MV-4-11 (cell line): Measurements from ENCODE around the gene STX1A.

ENCODE experiments used
- DNase-seq: peaks from one replicate; lab custom pipeline; 2025; lab: John Stamatoyannopoulos, UW

The STX1A gene

DNA sequence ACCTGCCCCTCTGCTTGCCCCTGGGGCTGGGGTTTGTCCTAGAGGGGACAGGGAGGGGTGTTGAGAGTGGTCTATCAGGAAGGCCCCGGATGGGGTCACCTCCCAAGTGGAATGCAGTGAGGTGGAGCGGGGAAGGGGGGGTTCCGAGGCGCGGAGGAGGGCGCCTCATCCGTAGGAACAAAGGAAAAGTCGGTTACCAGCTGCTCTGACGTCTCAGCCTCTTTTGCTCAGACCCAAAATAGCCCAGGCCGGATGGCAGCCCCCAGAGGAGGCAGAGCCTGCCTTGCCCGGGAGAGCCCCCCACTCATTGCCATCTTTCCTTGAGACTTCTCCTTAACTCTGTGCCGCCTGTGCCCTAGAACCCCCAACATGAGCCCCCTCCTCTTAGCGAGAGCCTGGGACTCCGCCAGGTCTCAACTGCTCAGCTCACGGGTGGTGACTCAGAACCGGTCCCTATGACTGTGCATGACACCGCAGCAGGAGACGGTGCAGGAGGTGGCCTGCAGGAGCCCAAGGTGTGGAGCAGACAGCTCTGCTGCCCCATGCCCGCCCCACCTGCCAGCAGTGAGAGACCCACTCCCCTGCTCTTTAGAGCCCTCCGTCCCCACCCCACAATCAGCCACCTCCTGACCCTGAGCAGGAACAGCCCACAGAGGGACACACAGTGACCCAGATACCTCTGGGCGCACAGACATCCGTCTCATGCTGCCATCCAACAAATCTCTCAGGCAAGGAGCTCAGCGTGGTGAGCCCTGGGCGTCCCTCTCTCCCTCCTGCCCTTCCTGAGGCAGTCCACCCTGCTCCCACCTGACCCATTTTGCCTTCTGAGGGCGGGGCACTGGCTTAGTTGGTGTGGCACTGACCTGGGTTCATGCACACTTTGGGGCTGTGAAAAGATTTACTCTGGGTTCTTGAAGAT, 13.1 kb downstream of the STX1A start:
- DNase-seq, result no peak

DNA sequence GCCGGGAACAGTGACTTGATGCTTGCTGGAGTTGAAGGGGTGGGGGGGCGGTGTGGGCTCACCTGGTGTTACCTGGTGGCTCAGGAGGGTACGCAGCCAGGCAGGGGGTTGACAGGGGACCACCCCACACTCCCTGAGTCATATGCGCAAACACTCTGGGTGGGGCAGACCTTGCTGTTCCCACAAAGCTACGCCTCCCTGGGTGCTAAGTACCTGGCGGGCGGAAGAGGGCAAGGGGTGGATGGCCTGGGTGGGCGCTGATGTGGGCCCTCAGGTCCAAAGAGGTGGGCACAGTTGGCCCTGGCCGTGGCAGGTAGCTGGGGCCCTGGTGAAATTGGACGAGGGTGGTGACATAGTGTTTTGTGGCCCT, 13.9 kb downstream of the STX1A start:
- no peak for DNase-seq

DNA sequence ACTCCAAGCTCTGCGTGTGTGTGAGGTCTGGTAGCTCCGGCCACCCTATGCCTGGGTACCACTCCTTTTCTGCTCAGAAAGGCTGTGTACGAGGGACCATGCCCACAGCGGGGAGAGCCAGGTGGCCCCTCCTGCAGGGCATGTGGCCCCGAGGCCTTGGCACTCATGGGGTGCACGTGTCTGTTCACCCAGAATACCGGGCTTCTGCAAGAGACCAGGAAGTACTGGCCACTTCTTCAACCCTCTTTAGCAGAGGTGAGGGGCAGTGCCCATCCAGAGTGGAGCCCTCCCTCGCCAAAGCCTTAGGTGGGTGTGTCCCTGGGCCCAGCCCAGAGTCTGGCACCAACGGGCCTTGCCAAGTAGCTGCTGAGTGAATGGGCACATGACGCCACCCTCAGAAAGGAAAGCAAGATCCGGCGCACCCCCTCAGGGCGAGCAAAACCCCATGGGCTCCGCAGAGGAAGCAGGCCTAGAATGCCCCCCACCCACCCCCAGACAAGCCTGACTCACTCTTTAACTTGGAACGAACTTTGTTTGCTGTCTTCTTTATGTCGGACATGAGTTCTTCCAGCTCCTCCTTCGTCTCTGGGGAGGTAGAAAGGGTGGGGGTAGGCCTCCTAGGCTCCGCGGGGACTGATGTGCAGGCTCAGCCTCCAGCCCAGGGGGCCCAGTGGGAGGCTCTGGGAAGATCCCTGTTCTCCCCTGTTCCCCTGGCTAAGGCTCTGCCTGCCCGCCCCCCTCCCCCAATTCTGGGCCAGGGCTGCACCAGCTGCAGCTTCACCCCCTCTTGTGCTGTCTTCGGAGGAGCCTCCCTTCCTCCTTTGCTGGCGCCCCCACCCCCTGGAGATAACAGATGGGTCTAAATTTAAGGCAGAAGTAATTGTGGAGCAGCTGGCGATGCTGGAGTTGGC, 14.6 kb downstream of the STX1A start:
- DNase-seq, result no peak

DNA sequence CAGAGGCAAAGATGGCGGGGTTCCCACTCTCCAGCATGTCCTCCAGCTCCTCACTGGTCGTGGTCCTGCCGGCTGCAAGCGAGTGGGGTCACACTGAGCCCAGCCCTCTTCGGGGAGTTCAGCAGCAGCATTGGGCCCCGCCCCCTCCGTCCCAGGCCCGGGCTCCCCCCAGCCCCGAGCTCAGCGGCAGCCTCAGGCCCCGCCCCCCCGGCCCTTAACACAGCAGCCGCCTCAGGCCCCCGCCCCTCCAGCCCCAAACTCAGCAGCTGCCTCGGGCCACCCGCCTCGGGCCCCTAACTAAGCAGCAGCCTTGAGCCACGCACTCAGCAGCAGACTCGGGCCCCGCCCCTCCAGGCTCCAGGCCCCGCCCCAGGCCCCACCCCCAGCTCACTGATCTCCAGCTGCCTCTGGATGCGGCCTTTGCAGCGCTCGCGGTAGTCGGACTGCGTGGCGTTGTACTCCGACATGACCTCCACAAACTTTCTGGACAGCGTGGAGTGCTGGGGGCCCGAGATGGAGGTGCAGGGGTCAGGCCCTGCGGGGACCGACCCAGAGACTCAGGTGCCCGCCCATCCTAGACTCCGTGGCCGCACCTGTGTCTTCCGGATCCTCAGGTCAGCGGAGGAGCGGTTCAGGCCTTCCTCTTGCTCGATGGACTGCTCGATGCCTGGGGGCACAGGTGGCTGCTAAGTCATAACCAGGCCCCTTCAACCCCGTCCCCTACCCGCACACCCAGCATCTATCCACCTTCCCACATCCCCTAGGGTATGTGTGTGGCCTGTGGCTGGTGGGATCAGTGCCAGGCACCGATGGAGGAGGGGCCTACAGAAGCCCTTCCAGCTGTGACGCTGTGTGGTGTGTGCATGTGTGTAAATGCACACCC, 15.5 kb downstream of the STX1A start:
- DNase-seq, result no peak

DNA sequence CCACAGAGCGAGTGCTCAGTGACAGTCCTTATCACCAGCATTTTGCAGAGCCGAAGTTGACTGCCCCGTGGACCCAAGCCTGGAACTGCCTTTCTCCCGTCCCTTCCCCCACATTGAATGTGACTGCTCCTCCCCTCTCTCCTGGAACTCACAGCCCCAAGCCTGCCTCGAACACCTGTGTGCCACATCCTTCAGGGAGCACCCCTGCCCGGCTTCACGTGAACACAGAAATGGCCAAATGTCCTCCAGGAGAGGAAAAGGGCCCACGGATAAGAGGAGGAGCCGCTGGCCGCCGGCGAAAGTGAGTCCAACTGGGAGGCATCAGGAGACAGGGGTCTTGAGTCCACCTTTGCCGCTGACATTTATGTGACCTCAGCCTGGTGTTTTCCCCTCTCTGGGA, 16.2 kb downstream of the STX1A start:
- no peak for DNase-seq

DNA sequence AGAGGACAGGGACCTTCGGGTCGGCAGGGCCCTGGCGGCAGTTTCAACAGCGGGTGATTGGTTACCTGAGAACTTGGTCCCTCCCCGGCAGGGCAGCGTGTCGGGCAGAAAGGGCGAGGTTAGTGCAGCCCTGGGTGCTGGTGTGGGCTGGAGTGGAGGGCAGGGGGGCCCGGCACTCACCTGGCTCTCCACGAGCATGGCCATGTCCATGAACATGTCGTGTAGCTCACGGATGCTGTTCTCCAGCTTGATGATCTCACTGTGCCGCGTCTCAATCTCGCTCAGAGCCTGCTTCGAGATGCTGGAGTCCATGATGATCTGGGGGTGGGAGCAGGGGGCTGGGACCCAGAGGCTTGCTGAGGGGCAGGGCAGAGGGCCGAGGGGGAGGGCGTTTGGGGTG, 16.8 kb downstream of the STX1A start:
- DNase-seq, result no peak

DNA sequence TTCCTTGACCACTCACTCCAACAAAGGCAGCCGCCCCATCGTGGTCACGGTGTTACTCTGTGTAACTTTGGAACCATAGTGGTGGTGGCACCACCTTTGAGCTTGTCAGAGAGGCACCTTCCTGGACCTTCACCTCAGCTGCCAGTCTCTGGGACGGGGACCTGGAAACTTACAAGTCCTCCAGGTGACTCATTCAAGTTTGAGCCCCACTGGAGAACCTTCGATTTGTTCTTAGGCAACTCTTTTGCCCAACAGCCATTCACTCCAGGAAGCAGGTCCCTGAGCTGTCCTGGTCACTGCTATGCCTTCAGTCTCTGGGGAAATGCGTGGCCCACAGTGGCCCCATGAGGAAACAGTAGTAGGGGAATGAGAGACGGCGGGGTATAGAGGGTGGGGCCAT, 17.2 kb downstream of the STX1A start:
- no peak for DNase-seq

DNA sequence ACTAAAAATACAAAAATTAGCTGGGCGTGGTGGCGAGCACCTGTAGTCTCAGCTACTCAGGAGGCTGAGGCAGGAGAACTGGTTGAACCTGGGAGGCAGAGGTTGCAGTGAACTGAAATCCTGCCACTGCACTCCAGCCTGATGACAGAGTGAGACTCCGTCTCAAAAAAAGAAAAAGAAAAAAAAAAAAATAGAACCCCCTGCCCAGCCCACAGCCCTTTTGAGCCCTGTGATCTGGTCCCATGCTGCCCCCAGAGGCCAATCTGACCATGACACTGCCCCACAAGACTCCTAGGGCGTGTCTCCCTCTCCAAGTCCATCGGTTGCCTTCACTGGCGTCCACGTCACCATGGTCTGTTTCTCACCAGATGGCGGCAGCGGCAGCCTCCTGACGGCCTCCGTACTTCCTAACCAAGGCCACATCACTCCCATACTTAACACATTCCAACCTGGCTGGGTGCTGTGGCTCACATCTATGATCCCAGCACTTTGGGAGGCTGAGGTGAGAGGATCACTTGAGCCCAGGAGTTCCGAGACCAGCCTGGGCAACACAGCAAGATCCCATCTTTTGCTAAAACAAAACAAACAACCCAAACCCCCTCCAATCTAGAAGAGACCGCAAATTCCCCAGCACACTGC, 18.0 kb downstream of the STX1A start:
- DNase-seq, result peak; percentile 10

DNA sequence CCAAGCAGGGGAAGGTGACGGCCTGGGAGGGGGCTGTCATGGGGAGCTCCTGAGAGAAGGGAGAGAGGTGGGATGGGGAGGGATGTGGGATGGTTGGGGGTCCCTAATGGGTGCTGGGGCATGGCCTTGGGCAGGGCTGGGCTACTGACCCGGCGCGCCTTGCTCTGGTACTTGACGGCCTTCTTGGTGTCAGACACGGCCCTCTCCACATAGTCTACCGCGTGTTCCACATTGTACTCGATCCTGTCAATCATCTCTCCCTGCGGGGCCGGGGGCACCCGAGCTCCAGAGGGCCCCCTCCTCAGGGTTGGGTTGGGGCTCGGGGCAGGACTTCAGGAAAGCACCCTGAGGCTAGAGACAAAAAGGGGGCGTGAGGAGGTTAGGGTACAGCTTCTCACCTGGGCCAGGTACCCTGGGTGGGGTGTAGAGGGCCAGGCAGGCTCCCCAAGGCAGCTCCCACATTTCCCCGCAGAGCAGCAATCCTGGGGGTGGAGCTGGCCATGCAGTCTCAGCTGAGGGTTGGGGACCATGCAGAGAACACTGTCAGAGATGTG, 18.8 kb downstream of the STX1A start:
- no peak for DNase-seq

DNA sequence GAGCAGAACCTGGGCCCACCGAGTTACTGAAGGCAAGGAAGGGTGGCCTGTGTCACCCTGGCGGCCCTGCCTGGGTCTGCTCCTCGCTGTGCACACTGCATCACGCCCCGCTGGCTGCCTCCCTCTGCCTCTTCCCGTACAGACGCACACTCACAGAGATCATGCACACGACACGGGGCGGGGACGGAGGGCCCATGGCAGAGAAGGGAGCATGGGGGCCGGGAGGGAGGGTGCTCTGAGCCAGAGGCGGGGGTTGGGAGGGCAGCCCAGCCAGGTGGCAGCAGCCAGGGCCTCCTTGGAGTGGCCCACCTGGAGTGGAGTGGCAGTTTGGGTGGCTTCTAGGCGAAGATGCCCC, 19.4 kb downstream of the STX1A start:
- no peak for DNase-seq

DNA sequence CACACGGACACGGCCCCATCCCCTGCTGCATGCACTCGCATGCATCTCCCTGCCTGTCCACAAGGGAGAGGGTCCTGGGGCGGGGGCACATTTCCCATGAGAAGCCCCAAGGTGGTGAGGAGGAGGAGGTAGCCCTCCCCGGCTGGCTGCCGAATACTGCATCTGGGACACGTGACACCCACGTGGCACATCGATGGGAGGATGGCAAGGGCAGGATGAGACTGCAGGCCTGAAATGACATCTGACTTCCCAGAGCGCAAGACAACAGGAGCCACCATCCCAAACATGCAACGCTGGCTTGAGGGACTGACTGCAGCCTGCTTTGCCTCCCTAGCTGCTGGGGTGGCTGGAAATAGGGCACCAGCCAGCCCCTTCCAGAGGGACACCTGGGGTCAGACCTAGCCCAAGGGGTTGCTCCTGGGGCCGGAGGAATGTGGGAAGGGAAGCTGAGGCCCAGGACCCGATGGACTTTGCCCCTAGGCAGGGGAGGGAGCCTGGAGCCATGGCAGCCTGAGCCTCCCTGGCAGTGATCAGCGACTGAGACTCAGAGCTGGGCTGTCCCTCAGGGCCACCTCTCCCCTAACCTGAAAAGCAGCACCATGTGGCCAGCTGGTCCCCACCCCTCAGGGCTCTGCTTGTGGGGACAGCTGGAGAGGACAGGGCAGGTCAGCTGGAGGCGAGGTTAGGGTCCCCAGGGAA, 19.9 kb downstream of the STX1A start:
- DNase-seq, result no peak

DNA sequence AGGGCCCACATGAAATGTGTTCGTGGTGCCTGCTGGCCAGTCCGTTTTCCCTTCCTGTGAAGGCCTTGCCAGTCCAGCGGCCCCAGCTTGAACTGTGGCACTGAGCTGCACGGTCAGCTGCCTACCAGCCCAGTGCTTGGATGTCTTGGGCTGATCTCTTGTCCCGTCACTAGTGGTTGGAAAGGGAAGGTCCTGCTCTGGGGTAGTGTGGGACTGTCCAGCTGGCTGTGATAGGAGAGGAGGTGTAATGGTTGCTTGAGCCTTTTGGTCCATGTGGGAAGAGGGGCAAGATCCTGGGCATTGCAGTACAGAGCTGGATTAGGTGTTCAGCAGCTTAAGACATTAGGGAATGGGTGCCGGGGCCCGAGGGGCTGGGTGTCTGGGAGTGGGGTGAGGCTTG, 21.1 kb downstream of the STX1A start:
- no peak for DNase-seq

DNA sequence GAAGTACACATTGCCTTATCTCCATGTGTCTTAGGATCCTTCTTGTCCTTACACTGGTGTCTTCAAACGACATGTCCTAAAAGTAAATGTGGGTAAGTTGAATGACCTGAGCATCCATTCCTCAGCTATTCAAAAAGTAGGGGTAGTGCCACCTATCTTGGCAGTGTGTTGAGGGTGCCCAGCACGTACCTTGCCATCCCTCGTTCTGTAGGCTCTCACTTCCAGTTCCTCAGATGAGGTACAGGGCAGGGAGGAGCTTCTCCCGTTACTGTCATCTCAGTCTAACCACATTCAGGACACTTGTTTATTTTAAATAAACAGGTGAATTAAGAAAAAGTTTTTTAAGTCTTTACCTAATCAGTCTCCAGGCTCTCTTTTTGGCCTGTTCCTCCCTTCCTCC, 23.1 kb downstream of the STX1A start:
- DNase-seq, result no peak

DNA sequence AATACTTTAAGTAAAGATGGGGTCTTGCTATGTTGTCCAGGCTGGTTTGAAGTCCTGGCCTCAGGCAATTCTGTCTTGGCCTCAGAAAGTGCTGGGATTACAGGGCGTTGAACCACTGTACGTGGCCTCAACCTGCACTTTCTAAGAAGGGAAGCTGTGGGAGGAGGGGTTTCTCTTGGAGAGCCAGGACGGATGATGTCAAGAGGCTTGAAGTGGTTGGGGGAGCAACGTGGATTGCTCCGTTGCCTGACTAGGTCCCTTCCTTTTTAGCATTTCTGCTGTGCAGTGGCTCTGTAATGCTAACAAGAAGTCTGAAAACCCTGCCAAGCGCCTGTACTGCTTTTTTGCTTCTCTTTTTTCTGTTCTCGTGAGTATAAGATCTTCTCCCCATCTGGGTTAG, 28.8 kb downstream of the STX1A start:
- DNase-seq, result no peak

DNA sequence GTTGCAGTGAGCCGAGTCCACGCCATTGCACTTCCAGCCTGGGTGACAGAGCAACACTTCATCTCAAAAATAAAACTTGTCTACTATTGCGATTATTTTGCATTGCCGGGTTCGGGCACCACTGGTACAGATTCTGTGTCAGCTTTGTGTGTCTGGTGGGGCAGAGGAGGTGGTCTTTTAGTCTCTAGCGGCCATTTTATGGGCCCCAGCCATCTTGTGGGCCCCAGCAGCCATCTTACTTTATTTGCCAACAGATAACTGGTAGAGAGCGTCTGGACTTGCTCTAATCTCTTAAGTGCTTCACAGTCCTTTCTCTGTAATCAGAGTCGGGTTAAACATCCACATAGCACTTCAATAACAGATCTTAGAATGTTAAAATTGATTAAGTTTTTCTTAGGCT, 31.2 kb downstream of the STX1A start:
- DNase-seq, result no peak

DNA sequence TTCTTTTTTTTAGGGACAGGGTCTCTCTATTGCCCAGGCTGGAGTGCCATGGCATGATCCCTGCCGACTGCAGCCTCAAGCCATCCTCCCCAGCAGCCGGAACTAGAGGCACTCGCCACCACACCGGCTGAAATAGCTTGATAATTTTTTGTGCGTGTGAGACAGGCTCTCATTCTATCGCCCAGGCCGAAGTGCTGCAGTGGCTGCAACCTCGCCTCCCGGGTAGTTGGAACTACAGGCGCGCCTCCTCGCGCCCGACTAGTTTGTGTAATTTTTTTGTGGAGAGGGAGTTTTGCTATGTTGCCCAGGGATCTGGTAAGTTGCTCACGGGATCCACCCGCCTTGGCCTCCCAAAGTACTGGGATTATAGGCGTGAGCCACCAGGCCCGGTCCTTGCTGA, 34.2 kb downstream of the STX1A start:
- DNase-seq, result no peak

DNA sequence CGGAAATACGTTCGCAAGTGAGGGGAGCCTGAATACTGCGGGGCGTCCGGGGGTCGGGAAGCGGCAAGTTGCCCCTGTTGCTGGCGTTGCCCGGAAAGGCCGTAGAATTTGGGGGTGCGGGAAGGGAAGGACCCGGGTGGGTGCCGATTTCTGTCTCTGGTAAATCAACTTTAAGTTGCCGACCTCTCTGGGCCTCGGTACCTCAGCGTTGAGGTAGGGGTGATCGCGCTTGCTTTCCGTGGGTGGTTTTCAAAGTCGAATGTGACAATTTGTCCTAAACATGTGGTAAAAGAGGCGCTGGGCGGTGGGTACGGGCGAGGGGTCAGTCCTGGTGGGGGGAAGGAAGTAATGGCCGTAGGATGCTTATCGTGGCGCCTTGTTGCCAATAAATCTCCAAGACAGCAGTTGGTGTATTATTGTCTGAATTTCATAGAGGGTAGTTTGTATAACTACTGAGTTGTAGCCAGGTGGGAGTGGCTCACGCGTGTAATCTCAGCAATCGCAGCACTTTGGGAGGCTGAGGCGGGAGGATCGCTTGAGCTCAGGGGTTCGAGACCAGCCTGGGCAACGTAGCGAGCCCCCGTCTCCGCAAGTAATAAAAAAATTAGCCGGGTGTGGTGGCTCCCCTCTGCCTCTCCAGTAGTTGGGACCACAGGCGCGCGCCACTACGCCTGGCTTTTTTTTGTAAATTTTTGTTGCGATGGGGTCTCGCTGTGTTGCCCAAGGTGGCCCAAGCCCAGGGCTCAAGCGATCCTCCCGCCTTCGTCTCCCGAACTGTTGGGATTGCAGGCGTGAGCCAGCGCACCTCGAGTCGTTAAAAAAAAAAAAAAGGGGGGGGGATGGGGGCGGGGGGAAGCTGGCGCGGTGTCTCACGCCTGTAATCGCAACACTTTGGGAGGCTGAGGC, 35.4 kb downstream of the STX1A start:
- no peak for DNase-seq

DNA sequence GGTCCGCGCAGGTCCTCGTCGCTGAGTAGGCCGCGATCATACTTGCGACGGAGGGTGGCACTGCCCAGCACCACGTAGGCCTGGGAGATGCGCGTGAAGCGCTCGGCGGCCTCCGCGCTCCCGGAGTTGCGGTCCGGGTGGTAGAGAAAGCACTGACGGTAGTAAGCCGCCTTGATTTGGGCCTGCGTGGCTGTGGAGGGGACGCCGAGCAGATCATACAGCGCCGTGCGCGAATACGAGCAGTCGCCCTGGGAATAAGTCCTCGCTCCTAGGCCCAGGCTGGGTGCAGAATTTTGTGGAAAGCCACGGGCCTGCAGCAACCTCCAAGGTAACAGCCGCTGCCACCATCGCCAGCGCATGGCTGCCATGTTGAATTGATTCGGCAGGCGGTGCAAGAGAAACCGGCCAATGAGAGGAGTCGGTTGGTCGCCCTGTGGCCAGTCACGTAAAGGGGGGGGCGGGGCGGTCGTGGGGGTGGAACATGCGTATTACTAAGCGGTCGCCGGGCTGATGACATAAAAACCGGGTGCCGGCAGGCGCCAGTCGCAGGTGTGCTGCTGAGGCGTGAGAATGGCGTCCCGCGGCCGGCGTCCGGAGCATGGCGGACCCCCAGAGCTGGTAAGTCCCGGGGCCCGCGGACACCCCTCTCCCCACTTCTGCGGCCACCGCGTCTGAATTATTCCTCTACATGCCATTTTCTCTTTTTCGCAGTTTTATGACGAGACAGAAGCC, 36.2 kb downstream of the STX1A start, which contains the start of the genes BUD23 and DNAJC30:
Gene BUD23, plus strand, starts transcription at position 542 of the 732 bp plus-strand sequence. Its CDS starts 29 bp downstream, at position 571.
Gene DNAJC30, minus strand, starts transcription at position 398 of the 732 bp plus-strand sequence. Its CDS starts 30 bp downstream, at position 368.
- peak; percentile 89 for DNase-seq

DNA sequence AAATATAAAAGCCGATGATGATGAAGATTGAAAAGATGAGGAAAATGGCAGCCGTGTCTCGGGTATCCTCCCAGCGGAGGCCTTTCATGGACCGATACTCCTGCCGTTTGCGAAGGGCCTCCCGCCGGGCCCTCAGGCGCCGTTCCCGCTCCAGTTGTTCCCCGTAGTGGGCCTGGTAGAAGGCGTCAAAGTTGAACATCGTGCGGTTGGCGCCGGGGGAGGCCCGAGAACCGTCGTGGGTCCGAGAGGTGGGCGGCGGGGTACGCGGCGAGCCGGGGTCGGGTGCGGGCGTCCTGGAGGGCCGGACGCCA, 36.8 kb downstream of the STX1A start:
- no peak for DNase-seq
